Measurements from ENCODE around the gene NINJ1. TPM values are rescaled to one million over a fixed set of nuclear protein-coding genes. Genes with fewer than 3 reads are reported as not detected.

Gene NINJ1
- total and polyA plus RNA-seq, 2 of the 13 experiments (the other 11 are each of a cell fraction or from before 2014, with no cell fraction given) = 81.2 to 92.1 TPM

DNA sequence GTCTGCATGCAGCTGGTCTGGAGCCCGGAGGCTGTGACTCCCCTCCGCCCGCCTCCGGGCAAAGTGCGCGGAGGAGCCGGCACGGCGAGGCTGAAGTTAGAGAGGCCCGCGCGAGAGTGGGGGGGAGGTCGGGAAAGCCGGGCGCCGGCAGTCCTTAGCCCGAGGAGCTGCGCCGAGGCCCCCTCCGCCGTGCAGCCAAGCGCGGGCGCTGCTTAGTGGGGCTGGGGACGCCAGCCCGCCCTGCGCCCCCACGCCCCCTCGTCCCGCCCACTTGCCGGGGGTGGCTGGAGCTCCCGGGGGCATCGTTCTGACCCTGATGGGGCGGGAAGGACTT, 403 bp downstream of the NINJ1 start (continued):
- TF ChIP-seq ZNF782 (CRISPR knock-in tag; IDR thresholded peaks at IDR 0.05; ENCODE audit: borderline replicate concordance) (0 out of 2 replicates have a peak, but pooled peaks have one; percentile 15), ZNF550 (CRISPR knock-in tag; IDR thresholded peaks at IDR 0.05; ENCODE audit: borderline replicate concordance) (no peak), YEATS4 (CRISPR knock-in tag; IDR thresholded peaks at IDR 0.05; ENCODE audit: borderline replicate concordance) (peak; percentile 21; the same call in 1 of the 2 replicates), NFIB (CRISPR knock-in tag; IDR thresholded peaks at IDR 0.05; ENCODE audit: borderline replicate concordance) (no peak), CHD2 (IDR thresholded peaks at IDR 0.05; ENCODE audit: low read depth, low read length) (peak; percentile 72), ZNF747 (CRISPR knock-in tag; IDR thresholded peaks at IDR 0.05; ENCODE audit: borderline replicate concordance) (0 out of 2 replicates have a peak, but pooled peaks have one; percentile 27), FOXM1 (CRISPR knock-in tag; IDR thresholded peaks at IDR 0.05) (no peak), MED13 (CRISPR knock-in tag; IDR thresholded peaks at IDR 0.05) (no peak; the same call in 1 of the 2 replicates), BCL6 (CRISPR knock-in tag; IDR thresholded peaks at IDR 0.05) (0 out of 2 replicates have a peak, but pooled peaks have one; percentile 14), ZNF343 (CRISPR knock-in tag; IDR thresholded peaks at IDR 0.05) (no peak), TFDP2 (CRISPR knock-in tag; IDR thresholded peaks at IDR 0.05) (peak; percentile 51), ZNF232 (CRISPR knock-in tag; IDR thresholded peaks at IDR 0.05; ENCODE audit: borderline replicate concordance) (0 out of 2 replicates have a peak, but pooled peaks have one; percentile 1), ZNF746 (CRISPR knock-in tag; IDR thresholded peaks at IDR 0.05) (peak; percentile 91), JUND (CRISPR knock-in tag; IDR thresholded peaks at IDR 0.05) (peak; percentile 57; the same call in 1 of the 2 replicates), SALL2 (CRISPR knock-in tag; IDR thresholded peaks at IDR 0.05) (no peak), HNF4G (IDR thresholded peaks at IDR 0.05; ENCODE audit: borderline replicate concordance, low read depth, low read length) (peak; percentile 69), HNF4G (CRISPR knock-in tag; IDR thresholded peaks at IDR 0.05; ENCODE audit: borderline replicate concordance, low read depth) (peak; percentile 63; the same call in 1 of the 2 replicates), CAMTA2 (CRISPR knock-in tag; IDR thresholded peaks at IDR 0.05; ENCODE audit: borderline replicate concordance) (no peak), KLF12 (CRISPR knock-in tag; IDR thresholded peaks at IDR 0.05; ENCODE audit: borderline replicate concordance) (0 out of 2 replicates have a peak, but pooled peaks have one; percentile 37)
- TF ChIP-seq, protein P1, sequence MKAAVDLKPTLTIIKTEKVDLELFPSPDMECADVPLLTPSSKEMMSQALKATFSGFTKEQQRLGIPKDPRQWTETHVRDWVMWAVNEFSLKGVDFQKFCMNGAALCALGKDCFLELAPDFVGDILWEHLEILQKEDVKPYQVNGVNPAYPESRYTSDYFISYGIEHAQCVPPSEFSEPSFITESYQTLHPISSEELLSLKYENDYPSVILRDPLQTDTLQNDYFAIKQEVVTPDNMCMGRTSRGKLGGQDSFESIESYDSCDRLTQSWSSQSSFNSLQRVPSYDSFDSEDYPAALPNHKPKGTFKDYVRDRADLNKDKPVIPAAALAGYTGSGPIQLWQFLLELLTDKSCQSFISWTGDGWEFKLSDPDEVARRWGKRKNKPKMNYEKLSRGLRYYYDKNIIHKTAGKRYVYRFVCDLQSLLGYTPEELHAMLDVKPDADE (CRISPR knock-in tag; IDR thresholded peaks at IDR 0.05) = no peak
- TF ChIP-seq, protein P2, sequence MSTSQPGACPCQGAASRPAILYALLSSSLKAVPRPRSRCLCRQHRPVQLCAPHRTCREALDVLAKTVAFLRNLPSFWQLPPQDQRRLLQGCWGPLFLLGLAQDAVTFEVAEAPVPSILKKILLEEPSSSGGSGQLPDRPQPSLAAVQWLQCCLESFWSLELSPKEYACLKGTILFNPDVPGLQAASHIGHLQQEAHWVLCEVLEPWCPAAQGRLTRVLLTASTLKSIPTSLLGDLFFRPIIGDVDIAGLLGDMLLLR (CRISPR knock-in tag; IDR thresholded peaks at IDR 0.05) = 0 out of 2 replicates have a peak, but pooled peaks have one; percentile 48
- TF ChIP-seq, protein P3, sequence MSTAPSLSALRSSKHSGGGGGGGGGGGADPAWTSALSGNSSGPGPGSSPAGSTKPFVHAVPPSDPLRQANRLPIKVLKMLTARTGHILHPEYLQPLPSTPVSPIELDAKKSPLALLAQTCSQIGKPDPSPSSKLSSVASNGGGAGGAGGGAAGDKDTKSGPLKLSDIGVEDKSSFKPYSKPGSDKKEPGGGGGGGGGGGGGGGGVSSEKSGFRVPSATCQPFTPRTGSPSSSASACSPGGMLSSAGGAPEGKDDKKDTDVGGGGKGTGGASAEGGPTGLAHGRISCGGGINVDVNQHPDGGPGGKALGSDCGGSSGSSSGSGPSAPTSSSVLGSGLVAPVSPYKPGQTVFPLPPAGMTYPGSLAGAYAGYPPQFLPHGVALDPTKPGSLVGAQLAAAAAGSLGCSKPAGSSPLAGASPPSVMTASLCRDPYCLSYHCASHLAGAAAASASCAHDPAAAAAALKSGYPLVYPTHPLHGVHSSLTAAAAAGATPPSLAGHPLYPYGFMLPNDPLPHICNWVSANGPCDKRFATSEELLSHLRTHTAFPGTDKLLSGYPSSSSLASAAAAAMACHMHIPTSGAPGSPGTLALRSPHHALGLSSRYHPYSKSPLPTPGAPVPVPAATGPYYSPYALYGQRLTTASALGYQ (CRISPR knock-in tag; IDR thresholded peaks at IDR 0.05) = peak; percentile 79
